Measurements from ENCODE around the gene LCOR. TPM values are rescaled to one million over a fixed set of nuclear protein-coding genes. Genes with fewer than 3 reads are reported as not detected.
A peak's percentile ranks its signal among the peaks of the same experiment; 100 is the strongest.

LCOR gene
- 10 to 100 TPM; 36.4 to 38.9 TPM for total RNA-seq
- polyA plus RNA-seq = 1 to 10 TPM; 2.4 to 2.7 TPM
- long read RNA-seq, donor 1, full-length matches to known transcripts = 2 of 20 reads
- long read RNA-seq, donor 1, partial matches to known transcripts = 5 of 20 reads
- long read RNA-seq, donor 1, other reads (novel, unspliced or antisense) = 13 of 20 reads
- long read RNA-seq, donor 2, full-length matches to known transcripts = 1 of 11 reads
- long read RNA-seq, donor 2, partial matches to known transcripts = 1 of 11 reads
- long read RNA-seq, donor 2, other reads (novel, unspliced or antisense) = 9 of 11 reads

DNA sequence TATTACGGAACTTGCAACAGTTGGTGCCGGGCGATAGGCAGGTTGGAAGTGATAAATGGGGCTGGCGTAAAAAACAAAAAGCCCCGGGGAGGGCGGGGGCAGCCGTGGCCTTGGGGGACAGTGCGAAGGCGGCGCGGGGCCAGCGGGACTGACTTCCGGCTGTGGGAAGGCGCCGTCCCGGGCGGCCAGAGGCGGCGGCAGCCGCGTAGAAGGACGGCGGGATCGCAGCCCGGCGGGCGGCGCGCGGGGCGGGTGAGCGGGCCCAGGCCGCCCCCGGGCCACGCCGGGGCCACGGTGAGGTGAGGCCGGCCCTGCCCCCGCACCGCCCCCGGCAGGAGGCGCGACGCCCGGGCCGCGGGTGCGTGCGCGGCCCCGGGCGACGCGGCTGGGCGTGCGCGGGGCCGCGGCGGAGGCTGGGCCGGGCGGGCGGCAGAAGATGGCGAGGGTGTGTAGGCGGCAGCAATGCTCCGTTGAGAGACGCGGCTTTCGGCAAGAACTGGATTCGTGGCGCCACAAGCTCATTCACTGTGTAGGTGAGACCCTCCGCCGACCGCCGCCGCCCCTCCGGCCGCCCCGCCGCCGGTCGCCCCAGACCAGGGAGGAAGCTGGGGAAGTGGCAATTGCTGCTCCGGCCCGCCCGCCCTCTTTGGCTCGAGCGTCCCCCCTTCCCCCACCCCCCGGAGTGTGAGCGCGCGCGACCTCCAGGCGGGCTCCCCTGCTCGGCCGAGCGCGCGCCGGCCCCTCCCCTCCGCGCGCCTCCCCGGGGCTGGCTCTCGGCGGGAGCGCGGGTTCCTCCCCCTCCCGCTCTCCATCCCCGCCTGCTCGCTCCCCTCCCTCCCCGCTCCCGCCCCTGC lies at the start of gene LCOR:
LCOR (plus strand) TSS at position 432 of the 854 bp plus-strand sequence. CDS start 116,760 bp downstream, outside the sequence.
- Histone ChIP-seq H3K4me1 (ENCODE audit: control insufficient read depth in 1 of 2, insufficient read depth in 2 of 2, low read length in 2 of 2) (peaks cover 0 to 9% of the 10 kb centered on the region in 2 donors), H3K4me3 (ENCODE audit: low read length in 2 of 2) (peak within 1 kb of the TSS; percentile 91 to 95)
- intact Hi-C loops (cut with DNase I) = loop anchor here (2.0 to 10.0 kb wide), 7 partner anchors 193 to 790 kb away; partner anchors contain the start of genes TM9SF3 (in 2 of the 2) and CCNJ (in 1 of the 2)

DNA sequence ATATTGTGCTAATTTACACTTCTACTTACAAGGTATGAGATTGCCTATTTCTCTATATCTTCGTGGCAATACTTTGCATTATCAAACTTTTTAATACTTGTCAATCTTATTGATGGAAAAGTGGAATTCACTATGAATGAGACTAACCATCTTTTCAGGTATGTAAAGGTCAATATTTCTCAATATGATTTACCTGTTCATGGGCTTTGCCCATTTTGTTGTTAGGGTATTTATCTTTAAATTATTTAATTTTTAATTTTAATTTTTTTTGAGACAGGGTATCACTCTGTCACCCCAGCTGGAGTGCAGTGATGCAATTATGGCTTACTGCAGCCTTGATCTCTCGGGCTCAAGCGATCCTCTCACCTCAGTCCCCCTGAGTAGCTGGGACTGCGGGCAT lies 47.8 kb upstream of the LCOR start:
- no peak overlapping the region for H3K4me3 ChIP-seq (ENCODE audit: low read length in 2 of 2)
- no peaks in the 10 kb centered on the region for H3K36me3 ChIP-seq (ENCODE audit: control insufficient read depth in 1 of 2, insufficient read depth in 2 of 2, low read length in 1 of 2)
- no peak overlapping the region for H3K27ac ChIP-seq (ENCODE audit: low read depth in 1 of 2, low read length in 2 of 2)
- H3K27me3 ChIP-seq (ENCODE audit: control insufficient read depth in 1 of 2, insufficient read depth in 2 of 2, low read length in 1 of 2) = no peaks in the 10 kb centered on the region
- WGBS, 2 donors = 93 to 98% methylated on average over 4 of the region's 4 CpGs
- ATAC-seq (ENCODE audit: low FRiP score) (no peak), DNase-seq (no peak)
- no peaks in the 10 kb centered on the region for H3K9me3 ChIP-seq (ENCODE audit: control insufficient read depth, low read length)
- intact Hi-C loops (cut with DNase I) = no loop called here
- H3K4me1 ChIP-seq (ENCODE audit: control insufficient read depth in 1 of 2, insufficient read depth in 2 of 2, low read length in 2 of 2) = no peaks in the 10 kb centered on the region

More for the DNA sequence above, at the start of gene LCOR:
- peak within 1 kb of the TSS; percentile 2 to 83 for H3K27ac ChIP-seq (ENCODE audit: low read depth in 1 of 2, low read length in 2 of 2)
- no peaks in the 10 kb centered on the region for H3K27me3 ChIP-seq (ENCODE audit: control insufficient read depth in 1 of 2, insufficient read depth in 2 of 2, low read length in 1 of 2)
- WGBS, 2 donors = 1% methylated on average over 73 to 112 of the region's 112 CpGs
- H3K9me3 ChIP-seq (ENCODE audit: control insufficient read depth, low read length) = no peaks in the 10 kb centered on the region
- DNase-seq (peak; percentile 91 to 94), ATAC-seq (ENCODE audit: low FRiP score) (peak; percentile 95)
- H3K36me3 ChIP-seq (ENCODE audit: control insufficient read depth in 1 of 2, insufficient read depth in 2 of 2, low read length in 1 of 2) = no peaks in the 10 kb centered on the region

DNA sequence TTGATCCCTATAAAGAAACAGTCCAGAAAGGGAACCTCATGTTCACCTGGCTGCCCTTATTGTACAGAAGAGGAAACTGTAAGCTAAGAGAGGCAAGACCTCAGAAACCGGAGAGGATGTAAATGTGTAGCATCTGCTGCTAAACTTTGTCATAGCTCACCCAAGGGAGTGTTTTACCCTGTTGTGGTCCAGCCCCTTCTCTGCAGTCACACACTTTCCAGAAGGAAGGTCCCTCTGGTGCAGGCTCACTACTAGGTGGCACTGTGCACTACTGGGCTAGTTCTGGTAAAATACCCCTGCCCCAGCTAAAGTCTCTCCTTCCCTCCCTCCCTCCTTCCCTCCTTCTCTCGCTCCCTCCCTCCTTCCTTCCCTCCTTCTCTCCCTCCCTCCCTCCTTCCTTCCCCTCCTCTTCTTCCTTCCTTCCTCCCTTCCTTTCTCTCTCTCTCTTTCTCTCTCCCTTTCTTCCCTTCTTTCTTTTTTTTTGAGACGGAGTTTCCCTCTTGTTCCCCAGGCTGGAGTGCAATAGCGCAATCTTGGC lies 42.5 kb upstream of the LCOR start:
- no peaks in the 10 kb centered on the region for H3K27me3 ChIP-seq (ENCODE audit: control insufficient read depth in 1 of 2, insufficient read depth in 2 of 2, low read length in 1 of 2)
- no peak overlapping the region for H3K4me3 ChIP-seq (ENCODE audit: low read length in 2 of 2)
- intact Hi-C loops (cut with DNase I) = no loop called here
- H3K4me1 ChIP-seq (ENCODE audit: control insufficient read depth in 1 of 2, insufficient read depth in 2 of 2, low read length in 2 of 2) = no peaks in the 10 kb centered on the region
- no peaks in the 10 kb centered on the region for H3K9me3 ChIP-seq (ENCODE audit: control insufficient read depth, low read length)
- WGBS, 2 donors = 68 to 81% methylated on average over 4 of the region's 4 CpGs
- no peaks in the 10 kb centered on the region for H3K36me3 ChIP-seq (ENCODE audit: control insufficient read depth in 1 of 2, insufficient read depth in 2 of 2, low read length in 1 of 2)
- no peak for DNase-seq
- H3K27ac ChIP-seq (ENCODE audit: low read depth in 1 of 2, low read length in 2 of 2) = no peak overlapping the region
- ATAC-seq (ENCODE audit: low FRiP score) = no peak

GRCh38 chr10:96791902-96792301 lies 40.2 kb upstream of the LCOR start:
- H3K4me1 ChIP-seq (ENCODE audit: control insufficient read depth in 1 of 2, insufficient read depth in 2 of 2, low read length in 2 of 2) = no peaks in the 10 kb centered on the region
- WGBS, 2 donors = 90 to 97% methylated on average over 1 of the region's 1 CpG
- H3K4me3 ChIP-seq (ENCODE audit: low read length in 2 of 2) = no peak overlapping the region
- DNase-seq = no peak
- ATAC-seq (ENCODE audit: low FRiP score) = no peak
- no peaks in the 10 kb centered on the region for H3K27me3 ChIP-seq (ENCODE audit: control insufficient read depth in 1 of 2, insufficient read depth in 2 of 2, low read length in 1 of 2)
- H3K27ac ChIP-seq (ENCODE audit: low read depth in 1 of 2, low read length in 2 of 2) = no peak overlapping the region
- no peaks in the 10 kb centered on the region for H3K9me3 ChIP-seq (ENCODE audit: control insufficient read depth, low read length)
- H3K36me3 ChIP-seq (ENCODE audit: control insufficient read depth in 1 of 2, insufficient read depth in 2 of 2, low read length in 1 of 2) = no peaks in the 10 kb centered on the region
- intact Hi-C loops (cut with DNase I) = no loop called here

DNA sequence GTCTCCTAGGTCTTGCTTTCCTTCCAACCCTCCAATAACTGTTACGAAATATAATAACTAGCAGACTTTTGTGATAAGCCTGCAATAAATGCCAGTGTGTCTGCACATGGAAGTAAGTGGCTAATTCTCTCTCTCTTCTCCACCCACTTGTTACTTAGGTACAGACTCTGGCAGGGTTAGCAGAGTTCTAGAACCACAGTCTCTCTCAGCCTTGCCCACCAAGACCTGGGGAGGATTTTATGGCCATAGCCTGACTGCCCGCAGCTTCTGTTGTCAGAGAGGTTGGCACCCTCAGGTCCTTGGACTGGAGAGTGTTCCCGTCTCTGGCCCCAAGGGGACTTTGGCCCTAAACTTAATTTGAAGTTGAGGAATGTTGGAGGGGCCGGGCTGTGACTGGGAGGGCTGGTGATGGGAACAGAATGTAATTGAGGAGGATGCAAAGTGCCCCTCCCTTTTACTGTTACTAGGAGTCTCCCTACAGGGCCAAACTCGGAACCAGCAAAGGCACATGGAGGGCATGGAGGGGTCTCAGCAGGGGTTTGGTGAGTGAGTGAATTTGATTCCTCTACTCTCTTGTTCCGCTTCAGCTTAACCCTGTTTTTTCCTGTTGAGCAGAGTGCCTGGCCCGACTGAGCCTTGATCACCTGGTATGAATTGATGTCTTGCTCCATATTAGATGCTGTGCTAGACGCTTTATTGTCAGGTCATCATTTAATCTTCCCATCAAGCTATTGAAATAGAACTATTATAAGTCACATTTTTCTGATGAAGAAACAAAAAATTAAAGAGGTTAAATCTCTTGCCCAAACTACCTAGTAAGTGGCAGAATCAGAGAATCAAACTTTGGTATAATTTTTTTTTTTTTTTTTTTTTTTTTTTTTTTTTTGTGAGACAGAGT lies 37.0 kb upstream of the LCOR start:
- DNase-seq (no peak), ATAC-seq (ENCODE audit: low FRiP score) (no peak)
- WGBS, 2 donors = 44 to 55% methylated on average over 8 of the region's 8 CpGs
- H3K9me3 ChIP-seq (ENCODE audit: control insufficient read depth, low read length) = no peaks in the 10 kb centered on the region
- no peak overlapping the region for H3K27ac ChIP-seq (ENCODE audit: low read depth in 1 of 2, low read length in 2 of 2)
- H3K4me3 ChIP-seq (ENCODE audit: low read length in 2 of 2) = no peak overlapping the region
- H3K36me3 ChIP-seq (ENCODE audit: control insufficient read depth in 1 of 2, insufficient read depth in 2 of 2, low read length in 1 of 2) = no peaks in the 10 kb centered on the region
- no peaks in the 10 kb centered on the region for H3K27me3 ChIP-seq (ENCODE audit: control insufficient read depth in 1 of 2, insufficient read depth in 2 of 2, low read length in 1 of 2)
- intact Hi-C loops (cut with DNase I) = no loop called here
- H3K4me1 ChIP-seq (ENCODE audit: control insufficient read depth in 1 of 2, insufficient read depth in 2 of 2, low read length in 2 of 2) = no peaks in the 10 kb centered on the region

DNA sequence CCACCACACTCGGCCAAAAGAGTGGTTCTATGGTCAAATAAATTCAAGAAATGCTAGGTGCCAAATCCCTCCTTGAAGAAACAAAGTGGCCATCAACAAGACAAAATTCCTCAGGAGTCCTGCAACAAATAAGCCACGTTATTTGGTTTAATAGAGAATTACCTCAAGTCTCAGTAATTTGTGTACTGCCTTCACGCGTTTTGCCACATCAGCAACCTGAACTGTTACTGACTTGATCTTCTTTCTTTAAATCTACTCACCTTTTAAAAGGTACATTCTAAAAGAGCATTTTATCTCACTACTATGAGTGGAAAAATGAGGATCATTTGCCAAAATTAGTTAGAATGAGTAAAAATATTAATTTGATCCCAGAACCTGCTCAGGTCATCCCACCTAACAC lies 34.6 kb upstream of the LCOR start:
- no peak for DNase-seq
- ATAC-seq (ENCODE audit: low FRiP score) = no peak
- no peak overlapping the region for H3K4me3 ChIP-seq (ENCODE audit: low read length in 2 of 2)
- no peaks in the 10 kb centered on the region for H3K27me3 ChIP-seq (ENCODE audit: control insufficient read depth in 1 of 2, insufficient read depth in 2 of 2, low read length in 1 of 2)
- WGBS, 2 donors = 88 to 89% methylated on average over 4 of the region's 4 CpGs
- H3K36me3 ChIP-seq (ENCODE audit: control insufficient read depth in 1 of 2, insufficient read depth in 2 of 2, low read length in 1 of 2) = no peaks in the 10 kb centered on the region
- intact Hi-C loops (cut with DNase I) = no loop called here
- no peaks in the 10 kb centered on the region for H3K9me3 ChIP-seq (ENCODE audit: control insufficient read depth, low read length)
- no peak overlapping the region for H3K27ac ChIP-seq (ENCODE audit: low read depth in 1 of 2, low read length in 2 of 2)
- H3K4me1 ChIP-seq (ENCODE audit: control insufficient read depth in 1 of 2, insufficient read depth in 2 of 2, low read length in 2 of 2) = no peaks in the 10 kb centered on the region

- WGBS, 2 donors = 58 to 68% methylated on average over 2 of the region's 2 CpGs
These were observed 28.8 kb upstream of the LCOR start for GRCh38 chr10:96803288-96803664.

DNA sequence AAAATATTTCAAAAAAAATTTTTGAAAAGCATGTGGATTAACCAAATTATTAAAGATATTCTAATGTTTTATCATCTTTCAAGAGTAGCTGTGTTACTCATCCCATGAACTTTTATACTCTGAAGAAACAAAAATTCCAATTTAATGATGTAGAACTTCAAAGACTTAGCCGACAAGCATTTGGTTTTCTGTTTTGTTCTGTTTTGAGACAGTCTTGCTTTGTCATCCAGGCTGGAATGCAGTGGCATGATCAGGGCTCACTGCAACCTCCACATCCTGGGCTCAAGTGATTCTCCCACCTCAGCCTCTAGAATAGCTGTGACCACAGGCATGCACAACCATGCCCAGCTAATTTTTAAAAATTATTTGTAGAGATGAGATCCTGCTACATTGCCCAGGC lies 17.8 kb upstream of the LCOR start:
- Histone ChIP-seq H3K4me1 (ENCODE audit: control insufficient read depth in 1 of 2, insufficient read depth in 2 of 2, low read length in 2 of 2) (no peaks in the 10 kb centered on the region), H3K27ac (ENCODE audit: low read depth in 1 of 2, low read length in 2 of 2) (no peak overlapping the region), H3K36me3 (ENCODE audit: control insufficient read depth in 1 of 2, insufficient read depth in 2 of 2, low read length in 1 of 2) (no peaks in the 10 kb centered on the region), H3K4me3 (ENCODE audit: low read length in 2 of 2) (no peak overlapping the region), H3K27me3 (ENCODE audit: control insufficient read depth in 1 of 2, insufficient read depth in 2 of 2, low read length in 1 of 2) (no peaks in the 10 kb centered on the region), H3K9me3 (ENCODE audit: control insufficient read depth, low read length) (no peaks in the 10 kb centered on the region)
- ATAC-seq (ENCODE audit: low FRiP score) (no peak), DNase-seq (no peak)
- WGBS, 2 donors = 54 to 58% methylated on average over 1 of the region's 1 CpG
- intact Hi-C loops (cut with DNase I) = no loop called here

More at GRCh38 chr10:96803288-96803664, 28.8 kb upstream of the LCOR start:
- DNase-seq (no peak), ATAC-seq (ENCODE audit: low FRiP score) (no peak)
- Histone ChIP-seq H3K4me3 (ENCODE audit: low read length in 2 of 2) (no peak overlapping the region), H3K36me3 (ENCODE audit: control insufficient read depth in 1 of 2, insufficient read depth in 2 of 2, low read length in 1 of 2) (no peaks in the 10 kb centered on the region), H3K9me3 (ENCODE audit: control insufficient read depth, low read length) (no peaks in the 10 kb centered on the region), H3K4me1 (ENCODE audit: control insufficient read depth in 1 of 2, insufficient read depth in 2 of 2, low read length in 2 of 2) (no peaks in the 10 kb centered on the region), H3K27ac (ENCODE audit: low read depth in 1 of 2, low read length in 2 of 2) (no peak overlapping the region), H3K27me3 (ENCODE audit: control insufficient read depth in 1 of 2, insufficient read depth in 2 of 2, low read length in 1 of 2) (no peaks in the 10 kb centered on the region)
- intact Hi-C loops (cut with DNase I) = no loop called here
